ENCODE data around the gene HSPB6. TPM values are rescaled to one million over a fixed set of nuclear protein-coding genes. Genes with fewer than 3 reads are reported as not detected.

Gene HSPB6
- total RNA-seq, 1 donor from 2014 or later, result 0.37 TPM

GRCh38 chr19:35767288-35768081, 10.7 kb upstream of the HSPB6 start:
- DNase-seq (ENCODE audit: low read depth), result no peak

DNA sequence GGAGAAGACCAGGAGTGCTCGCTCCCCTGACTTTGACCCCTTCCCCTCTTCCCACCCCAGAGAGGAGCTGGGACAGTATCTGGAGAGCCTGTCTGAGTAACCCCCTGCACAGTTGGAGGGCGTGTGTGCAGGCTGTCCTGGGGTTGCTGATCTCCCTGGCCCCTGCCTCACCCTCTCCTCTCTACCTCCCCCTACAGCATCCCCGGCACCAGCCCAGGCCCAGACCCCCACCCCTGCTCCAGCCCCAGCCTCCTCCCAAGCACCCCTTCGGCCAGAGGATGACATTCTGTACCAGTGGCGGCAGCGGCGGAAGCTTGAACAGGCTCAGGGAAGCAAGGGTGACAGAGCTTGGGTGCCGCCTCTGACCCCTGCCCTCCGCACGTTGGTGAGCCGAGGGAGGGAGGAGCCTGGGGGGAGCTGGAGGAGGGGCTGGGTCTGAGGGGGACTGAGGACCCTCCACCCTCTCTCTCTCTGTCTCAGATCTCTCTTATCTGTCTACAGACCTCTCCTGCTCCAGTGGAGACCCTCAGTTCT, 9.8 kb upstream of the HSPB6 start:
- DNase-seq (ENCODE audit: low read depth), result no peak

GRCh38 chr19:35764432-35765315, 7.8 kb upstream of the HSPB6 start:
- DNase-seq (ENCODE audit: low read depth), result no peak

GRCh38 chr19:35760711-35761349, 4.0 kb upstream of the HSPB6 start:
- DNase-seq (ENCODE audit: low read depth), result no peak

DNA sequence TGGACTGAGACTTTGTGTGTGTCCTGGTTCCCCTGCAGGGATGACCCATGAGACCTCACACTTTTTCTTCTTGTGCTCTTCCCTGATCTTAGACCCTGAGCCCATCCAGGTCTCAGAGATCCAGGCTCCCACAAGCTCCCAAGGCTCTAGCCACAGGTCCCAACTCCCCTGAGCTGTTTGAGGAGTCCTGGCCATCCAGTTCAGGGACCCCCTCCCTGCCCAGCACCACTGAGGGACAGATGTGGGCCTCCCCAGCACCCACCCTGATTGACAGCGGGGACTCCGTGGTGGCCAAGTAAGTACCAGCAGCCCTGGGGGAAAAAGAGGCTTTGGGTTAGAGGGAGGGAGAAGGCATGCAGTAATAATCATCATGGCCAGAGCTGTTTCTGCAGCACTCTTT, 2.9 kb upstream of the HSPB6 start:
- DNase-seq (ENCODE audit: low read depth), result no peak

GRCh38 chr19:35757749-35758608, 1.1 kb upstream of the HSPB6 start, which contains the start of gene PROSER3:
TSS of gene PROSER3 (plus strand) at chr19:35758176. CDS start at chr19:35758216, 40 bp downstream.
- DNase-seq (ENCODE audit: low read depth), result peak; percentile 100

- DNase-seq (ENCODE audit: low read depth), result peak; percentile 91
Measured at GRCh38 chr19:35757231-35757748, 461 bp upstream of the HSPB6 start.

DNA sequence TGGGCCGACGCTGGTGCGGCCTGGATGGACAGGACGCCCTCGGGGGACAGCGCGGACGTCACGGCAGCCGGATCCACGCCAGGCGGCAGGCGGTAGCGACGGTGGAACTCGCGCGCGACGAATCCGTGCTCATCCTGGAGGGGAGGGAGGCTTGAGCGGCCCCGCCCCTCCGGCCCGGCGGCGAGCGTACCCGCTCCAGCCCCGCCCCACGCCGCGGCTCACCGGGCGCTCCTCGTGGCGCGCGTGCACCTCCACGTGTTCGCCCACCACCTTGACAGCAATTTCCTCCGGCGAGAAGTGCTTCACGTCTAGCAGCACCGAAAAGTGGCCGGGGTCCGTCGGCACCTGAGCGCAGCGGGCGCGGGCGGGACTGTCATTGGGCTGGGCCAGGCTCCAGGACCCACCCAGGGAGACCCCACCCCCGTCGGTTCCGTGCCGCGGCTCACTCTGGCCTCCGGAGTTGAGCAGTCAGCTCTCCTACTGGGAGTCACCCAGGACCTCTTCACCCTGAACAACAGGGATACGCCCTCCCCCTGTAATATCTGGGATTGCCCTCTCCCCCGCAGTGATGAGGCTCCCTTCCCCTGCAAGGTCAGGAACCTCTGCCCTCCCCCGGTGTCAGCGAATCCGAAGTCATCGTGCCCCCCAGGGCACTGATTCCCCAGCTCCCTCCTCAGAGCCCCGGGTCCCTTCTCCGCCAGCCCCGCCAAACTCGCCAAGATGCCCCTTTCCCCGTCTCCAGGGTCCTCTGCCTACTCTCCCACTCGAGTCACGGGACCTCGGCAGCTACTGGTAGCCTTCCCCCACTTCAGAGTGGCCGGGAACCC, 1.1 kb downstream of the HSPB6 start:
- DNase-seq (ENCODE audit: low read depth), result no peak

DNA sequence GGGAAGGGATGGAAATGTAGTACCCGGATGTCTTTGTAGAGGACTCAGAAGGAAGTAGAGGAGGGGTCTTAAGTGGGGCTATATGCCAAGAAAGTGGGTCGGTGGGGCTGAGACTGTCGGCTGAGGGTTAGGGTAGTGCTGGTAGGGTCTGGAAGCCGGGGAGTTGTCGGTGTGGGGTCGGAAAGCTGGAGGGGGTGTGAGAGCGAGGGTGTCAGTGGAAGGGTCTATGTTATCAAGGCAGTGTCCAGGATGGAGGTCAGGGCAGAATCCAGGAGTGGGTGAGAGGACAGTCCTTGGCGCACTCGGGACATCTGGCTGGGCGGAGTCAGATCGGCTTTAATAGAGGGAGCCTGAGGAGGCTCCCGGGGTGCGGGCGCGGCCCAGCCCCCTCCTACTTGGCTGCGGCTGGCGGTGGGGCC, 1.7 kb downstream of the HSPB6 start:
- DNase-seq (ENCODE audit: low read depth), result no peak

- no peak for DNase-seq (ENCODE audit: low read depth)
Measured at GRCh38 chr19:35754370-35755130, 2.3 kb downstream of the HSPB6 start.

DNA sequence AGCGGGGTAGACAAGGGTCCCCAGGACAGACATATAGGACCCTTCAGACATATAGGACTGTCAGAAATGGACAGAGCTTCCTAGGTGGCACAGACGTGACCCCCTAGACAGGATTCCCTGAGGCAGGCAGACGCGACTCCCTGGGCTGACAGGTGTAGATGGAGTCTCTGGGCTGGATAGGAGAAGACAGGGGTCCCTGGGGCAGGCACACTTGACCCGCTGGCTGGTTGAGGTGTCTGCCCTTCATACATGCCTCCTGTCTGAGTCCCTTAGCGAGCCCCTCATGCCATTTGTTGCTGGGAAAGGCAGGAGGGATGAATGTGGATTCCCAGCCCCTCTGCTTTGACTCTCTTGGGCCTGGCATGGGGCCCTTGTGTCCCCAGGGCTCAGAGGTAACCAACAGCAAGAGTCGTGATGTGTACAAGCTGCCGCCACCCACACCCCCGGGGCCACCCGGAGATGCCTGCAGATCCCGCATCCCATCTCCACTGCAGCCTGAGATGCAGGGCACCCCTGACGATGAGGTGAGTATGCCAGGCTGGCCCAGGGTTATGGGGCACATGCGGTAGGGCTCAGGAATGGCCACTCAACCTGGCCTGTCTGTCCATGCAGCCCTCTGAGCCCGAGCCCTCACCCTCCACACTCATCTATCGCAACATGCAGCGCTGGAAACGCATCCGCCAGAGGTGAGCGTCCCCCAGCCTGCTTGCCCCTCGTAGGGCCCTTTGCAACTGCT, 3.0 kb downstream of the HSPB6 start:
- DNase-seq (ENCODE audit: low read depth), result no peak

GRCh38 chr19:35752746-35753350, 4.0 kb downstream of the HSPB6 start:
- no peak for DNase-seq (ENCODE audit: low read depth)

DNA sequence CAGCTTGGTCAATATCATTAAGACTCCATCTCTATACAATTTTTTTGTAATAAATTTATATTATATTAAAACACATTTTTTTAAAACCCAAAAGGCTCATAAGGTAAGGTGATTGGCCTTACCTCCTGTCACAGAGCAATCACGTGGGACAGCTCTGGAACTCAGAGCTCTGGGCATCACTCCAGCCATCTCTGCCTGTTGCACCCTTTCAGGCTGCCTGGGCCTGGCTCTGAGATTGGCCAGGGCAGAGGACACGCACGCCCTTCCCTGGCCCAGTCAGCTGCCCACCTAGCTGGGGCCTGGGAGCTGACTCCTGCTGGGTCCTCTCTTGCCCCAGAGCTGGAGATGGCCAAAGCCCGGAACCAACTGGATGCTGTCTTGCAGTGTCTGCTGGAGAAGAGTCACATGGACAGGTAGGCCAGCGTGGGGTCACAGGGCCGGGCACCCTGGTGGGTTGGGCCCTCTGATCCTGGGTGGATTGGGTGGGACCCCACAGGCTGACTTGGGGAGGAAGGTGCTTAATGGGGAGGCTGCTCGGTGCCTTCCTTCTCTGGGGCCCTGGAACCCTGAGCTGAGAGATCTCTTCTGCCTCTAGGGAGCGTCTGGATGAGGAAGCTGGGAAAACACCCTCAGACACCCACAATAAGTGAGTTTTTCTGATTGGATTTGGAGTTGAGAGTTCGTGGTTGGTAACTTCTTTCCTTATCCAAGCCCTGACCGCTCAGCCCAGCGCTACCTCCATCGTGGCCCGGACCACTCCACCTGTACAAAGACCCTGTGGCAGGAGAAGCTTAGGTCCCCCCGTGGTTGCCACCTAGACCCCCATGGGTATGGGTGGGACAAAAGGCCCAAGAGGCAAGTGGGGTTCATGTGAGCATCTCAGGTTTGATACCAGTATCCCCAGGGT, 4.7 kb downstream of the HSPB6 start:
- DNase-seq (ENCODE audit: low read depth), result no peak

- DNase-seq (ENCODE audit: low read depth), result no peak
Measured at GRCh38 chr19:35750167-35750566, 6.7 kb downstream of the HSPB6 start.

DNA sequence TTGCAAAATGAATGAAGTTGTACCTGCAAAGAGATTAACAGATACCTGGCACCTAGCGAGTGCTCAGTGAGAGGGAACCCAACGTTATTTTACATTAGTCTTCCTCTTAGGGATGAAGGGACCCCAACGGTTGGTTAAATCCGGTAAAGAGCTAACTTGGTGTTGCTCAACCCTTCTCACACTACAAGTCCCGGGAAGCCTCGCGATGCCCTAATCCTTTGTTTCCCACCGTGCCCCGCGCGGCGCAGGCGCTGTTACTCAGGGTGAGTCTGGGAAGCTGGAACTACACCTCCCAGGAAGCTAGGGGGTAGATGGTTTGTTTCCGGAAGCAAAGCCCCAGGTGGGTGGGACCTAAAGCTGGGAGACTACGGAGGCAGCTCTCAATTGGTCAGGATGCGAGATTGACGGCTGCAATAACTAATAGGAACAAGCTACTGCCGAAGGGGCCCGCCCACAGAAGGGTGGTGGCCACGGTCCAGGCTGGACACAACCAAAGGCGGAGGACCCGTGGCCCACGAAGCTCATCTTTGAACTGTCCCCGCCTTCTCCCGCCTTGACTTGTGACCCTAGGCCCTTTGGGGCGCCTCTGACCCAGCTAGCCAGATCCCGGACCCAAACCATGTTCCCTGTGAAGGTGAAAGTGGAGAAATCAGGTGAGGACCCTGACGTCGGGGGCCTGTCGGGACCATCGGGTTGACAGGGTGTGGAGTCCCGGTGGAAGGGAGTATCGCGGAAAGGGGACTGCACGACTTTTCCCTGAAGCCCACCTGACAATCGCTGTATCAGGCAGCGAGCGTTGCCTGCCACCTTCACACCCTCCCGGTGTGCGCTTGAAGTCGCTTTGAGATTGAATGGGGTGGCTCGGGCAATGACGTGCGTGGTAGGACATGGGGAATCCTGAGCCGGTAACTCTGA, 8.5 kb downstream of the HSPB6 start, which contains the start of gene LIN37:
TSS of gene LIN37 (plus strand) at position 471 of the 915 bp plus-strand sequence. CDS start at position 620, 149 bp downstream.
- peak; percentile 100 for DNase-seq (ENCODE audit: low read depth)
